Measurements from ENCODE around the gene TMEM202.
"Not testable (repeated sequence)": the region's sequence is repeated elsewhere in the genome, so short reads cannot be mapped to it uniquely, and the experiment has no call there.

Gene TMEM202

GRCh38 chr15:72368325-72368724 lies 29.8 kb upstream of the TMEM202 start:
- H3K4me3 ChIP-seq (ENCODE audit: low read depth, low read length), result no peak overlapping the region
- TF ChIP-seq CTCF (IDR thresholded peaks at IDR 0.05; ENCODE audit: low read depth, low read length), result no peak

GRCh38 chr15:72368899-72369298 lies 29.2 kb upstream of the TMEM202 start:
- H3K4me3 ChIP-seq (ENCODE audit: low read depth, low read length), result no peak overlapping the region
- no peak for TF ChIP-seq CTCF (IDR thresholded peaks at IDR 0.05; ENCODE audit: low read depth, low read length)

GRCh38 chr15:72369964-72370363 lies 28.1 kb upstream of the TMEM202 start:
- TF ChIP-seq CTCF (IDR thresholded peaks at IDR 0.05; ENCODE audit: low read depth, low read length), result no peak
- H3K4me3 ChIP-seq (ENCODE audit: low read depth, low read length), result no peak overlapping the region

GRCh38 chr15:72372361-72372760 lies 25.7 kb upstream of the TMEM202 start:
- TF ChIP-seq CTCF (IDR thresholded peaks at IDR 0.05; ENCODE audit: low read depth, low read length), result no peak
- H3K4me3 ChIP-seq (ENCODE audit: low read depth, low read length), result no peak overlapping the region

GRCh38 chr15:72375501-72375845 lies 22.6 kb upstream of the TMEM202 start:
- peak overlapping the region; percentile 82 for H3K4me3 ChIP-seq (ENCODE audit: low read depth, low read length)
- no peak for TF ChIP-seq CTCF (IDR thresholded peaks at IDR 0.05; ENCODE audit: low read depth, low read length)

- no peak for TF ChIP-seq CTCF (IDR thresholded peaks at IDR 0.05; ENCODE audit: low read depth, low read length)
- H3K4me3 ChIP-seq (ENCODE audit: low read depth, low read length), result peak within 1 kb of the TSS; percentile 82
Observed at GRCh38 chr15:72375846-72376581, 22.1 kb upstream of the TMEM202 start, which contains the start of gene HEXA. HEXA (minus strand) TSS chr15:72376014; CDS start chr15:72375972, 42 bp downstream.

GRCh38 chr15:72377331-72377730 lies 20.8 kb upstream of the TMEM202 start:
- TF ChIP-seq CTCF (IDR thresholded peaks at IDR 0.05; ENCODE audit: low read depth, low read length), result no peak
- no peak overlapping the region for H3K4me3 ChIP-seq (ENCODE audit: low read depth, low read length)

GRCh38 chr15:72379106-72379505 lies 19.0 kb upstream of the TMEM202 start:
- H3K4me3 ChIP-seq (ENCODE audit: low read depth, low read length), result not testable (repeated sequence)

Measured in WI38 (cell line).